ENCODE data around the gene PAPPA.

The PAPPA gene

DNA sequence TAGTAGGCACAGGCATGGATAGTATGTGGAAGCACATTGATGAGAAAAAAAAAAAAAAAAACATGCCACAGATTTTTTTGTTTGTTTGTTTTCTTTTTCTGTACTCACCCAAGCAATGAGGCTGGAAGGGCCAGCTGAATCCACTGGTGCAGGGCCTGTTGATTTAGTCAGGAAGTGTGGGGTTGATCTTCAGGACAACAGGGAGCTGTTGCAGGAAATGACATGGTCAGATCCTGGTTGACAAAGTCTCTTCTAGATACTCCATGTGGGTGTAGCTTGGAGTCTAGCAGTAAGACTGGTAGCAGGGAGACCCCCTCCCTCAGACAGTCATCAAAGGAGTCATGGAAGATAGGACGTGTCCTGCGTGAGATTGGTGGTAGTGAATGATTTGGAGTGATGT lies 191.8 kb downstream of the PAPPA start:
- no peak for DNase-seq (ENCODE audit: low read depth)

DNA sequence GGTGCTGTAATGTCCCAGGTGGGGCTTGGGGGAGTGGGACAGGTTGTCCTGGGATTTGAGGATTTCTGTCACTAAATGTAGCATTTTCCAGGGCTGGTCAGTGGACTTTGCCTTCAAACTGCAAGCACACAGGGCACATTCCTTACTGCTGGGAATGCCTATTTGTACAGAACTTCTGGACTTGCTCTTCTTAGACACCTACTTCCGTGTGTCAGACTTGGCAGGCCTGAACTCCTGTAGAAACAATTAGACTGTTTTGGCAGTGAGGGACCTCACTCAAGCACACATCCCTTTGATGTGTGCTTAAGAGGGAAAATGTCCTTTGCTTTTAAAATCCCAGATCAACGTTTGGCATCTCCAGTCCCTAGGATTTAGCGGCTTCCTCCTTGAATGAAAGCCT lies 192.2 kb downstream of the PAPPA start:
- DNase-seq (ENCODE audit: low read depth): no peak

DNA sequence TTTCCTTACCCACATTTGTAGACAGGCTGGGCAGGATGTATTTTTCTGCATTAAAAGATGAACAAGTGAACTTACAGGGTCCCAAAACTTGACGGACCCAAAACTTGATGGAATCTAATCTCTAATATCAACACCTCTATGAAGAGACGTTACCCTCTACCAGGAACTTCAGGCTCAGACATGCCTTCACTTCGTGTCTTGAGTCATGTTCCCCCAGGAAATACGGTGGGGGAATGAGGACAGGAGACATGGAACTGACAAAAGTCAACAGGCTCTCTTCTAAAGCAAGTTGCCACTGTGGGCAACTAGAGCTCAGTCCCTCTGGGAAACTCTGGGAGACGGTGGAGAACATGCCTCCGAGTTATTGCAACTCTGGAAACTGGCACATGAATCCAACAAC lies 196.1 kb downstream of the PAPPA start:
- no peak for DNase-seq (ENCODE audit: low read depth)

DNA sequence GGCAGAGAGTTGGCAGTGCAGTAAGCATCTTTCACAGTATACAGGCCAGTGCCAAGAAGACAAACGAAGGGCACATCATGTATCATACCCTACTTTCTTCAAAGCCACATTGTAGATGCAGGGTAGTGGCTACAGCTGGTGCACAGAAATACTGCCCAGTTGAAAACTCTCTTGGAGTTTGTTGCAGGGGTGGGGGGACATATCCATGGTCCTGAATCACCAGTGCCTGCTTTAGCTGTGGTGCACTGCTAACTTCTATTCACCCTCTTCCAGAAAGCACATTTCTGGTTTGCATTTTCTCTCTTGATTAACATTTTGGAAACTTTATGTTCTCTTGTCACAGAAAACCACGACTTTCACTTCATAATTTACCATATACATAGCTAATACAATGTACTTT lies 196.6 kb downstream of the PAPPA start:
- no peak for DNase-seq (ENCODE audit: low read depth)

DNA sequence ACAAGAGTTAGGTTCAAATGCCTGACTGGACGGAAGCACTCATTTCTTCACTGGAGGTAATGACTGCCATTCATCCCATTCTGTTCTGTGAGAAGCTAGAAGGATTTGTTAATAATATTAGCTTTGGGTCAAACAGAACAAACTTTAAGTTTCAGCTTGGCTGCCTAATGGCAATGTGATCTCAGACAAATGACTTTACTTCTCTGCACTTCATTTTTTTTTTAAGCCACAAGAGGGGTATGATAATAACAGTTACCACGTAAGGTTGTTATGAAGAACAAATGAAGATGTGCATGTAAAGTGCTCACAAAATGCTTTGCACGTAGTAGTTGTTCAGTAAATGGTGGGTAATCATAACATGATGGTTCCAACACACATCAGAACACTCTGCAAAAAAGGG lies 199.4 kb downstream of the PAPPA start:
- no peak for DNase-seq (ENCODE audit: low read depth)

DNA sequence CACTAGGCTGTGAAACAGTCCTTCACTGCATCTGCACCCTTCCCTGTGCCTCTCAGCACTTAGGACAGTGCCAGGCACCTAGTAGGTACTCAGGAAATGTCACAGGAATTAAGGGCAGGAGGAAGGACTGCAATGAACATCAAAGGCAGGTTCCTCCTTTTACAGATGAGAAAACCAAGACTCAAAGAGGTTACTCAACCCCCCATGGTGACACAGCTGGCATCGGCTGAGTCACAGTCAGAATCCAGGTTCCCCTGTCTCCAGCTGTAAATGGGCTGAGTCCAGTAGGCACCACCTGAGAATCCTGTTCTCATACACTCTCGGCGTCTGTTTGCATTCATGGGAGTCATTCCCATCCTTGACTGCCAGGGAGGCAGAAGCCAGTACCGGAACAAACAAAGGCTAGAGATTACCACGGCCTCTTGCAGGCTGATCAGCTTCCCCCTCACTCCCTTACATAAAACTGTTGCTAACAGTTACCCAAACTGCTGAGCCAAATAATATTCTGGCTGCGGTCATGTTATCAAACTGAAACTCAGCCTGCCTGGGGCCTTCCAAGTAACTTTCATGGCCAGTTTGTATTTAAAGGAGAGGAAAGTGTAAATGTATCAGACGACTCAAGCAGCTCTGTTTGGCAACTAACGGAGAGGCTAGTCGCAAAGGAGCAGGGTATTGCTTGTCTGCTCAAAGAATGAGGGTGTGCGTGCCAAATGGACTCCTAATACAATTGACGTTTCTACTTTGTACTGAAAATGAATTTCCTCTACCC lies 201.7 kb downstream of the PAPPA start:
- DNase-seq (ENCODE audit: low read depth): no peak

DNA sequence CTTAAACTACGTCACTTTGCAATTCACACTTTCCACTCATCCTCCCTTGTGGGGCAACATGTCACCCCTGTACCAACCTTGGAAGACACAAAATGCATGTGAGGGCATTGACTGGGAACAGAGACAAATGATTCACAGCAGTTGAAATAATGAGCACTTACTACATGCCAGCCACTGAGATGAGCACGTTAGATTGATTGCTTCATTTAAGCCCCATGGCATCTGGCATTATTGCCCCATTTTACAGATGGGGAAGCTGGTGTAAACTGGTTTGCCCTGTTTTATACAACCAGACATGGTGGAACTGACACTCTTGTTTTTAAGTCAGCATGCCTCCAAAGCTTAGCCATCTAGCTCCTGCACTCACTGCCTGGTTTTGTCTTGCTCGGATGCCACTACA lies 204.7 kb downstream of the PAPPA start:
- no peak for DNase-seq (ENCODE audit: low read depth)

DNA sequence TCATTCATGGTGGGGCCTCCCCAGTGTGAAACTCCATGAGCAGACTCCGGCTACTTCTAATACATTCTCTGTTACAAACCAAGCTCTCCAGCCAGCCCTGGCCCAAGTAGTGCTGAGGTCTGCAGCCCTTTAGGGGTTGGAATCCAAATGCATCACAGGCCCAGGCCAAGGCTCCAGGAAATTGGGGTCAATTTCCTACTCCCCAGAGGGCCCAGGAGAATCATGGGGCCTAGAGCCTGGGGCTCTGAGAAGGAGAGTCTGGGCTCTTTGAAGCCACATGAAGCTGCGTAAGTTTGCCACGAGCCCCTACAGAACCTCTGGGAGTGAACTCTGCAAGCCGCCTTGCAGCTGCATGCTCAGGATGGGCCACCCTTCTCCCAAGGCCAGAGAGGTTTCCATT lies 206.4 kb downstream of the PAPPA start:
- DNase-seq (ENCODE audit: low read depth): no peak

DNA sequence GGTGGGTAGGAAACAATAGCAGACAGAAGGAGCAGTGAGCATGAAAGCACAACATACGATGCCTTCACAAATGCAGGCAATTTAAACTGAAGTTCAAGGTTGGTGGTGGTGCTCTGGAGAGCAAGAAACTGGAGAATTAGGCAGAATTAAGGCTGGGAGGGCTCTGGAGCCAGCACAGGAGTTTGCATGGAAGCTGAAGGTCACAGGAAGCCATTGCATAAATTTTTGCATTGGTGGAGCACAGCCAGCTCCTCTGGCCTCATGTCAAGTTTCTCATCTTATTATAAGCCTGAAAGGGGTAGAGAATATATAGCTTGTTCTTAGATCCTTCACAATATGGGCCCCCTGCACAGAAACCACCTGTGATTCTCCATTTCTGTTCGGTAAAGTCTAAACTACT lies 207.4 kb downstream of the PAPPA start:
- no peak for DNase-seq (ENCODE audit: low read depth)

DNA sequence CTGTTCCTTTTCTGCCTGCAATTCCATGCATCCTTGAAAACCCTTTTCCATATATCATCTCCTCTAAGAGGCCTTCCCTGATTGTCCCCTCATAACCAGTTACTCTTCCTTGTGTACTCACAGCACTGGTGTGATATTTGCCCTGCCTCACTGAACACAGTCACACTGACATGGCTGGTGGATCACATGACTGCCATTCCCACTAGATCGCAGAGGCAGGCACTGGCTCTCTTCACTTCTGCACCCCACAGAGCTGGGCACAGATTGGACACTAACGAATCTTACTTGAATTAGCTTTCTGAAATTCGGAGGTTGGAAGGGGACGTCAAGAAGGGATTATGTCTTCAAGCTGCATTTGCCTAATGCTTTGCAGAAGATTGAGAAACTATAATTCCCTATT lies 208.0 kb downstream of the PAPPA start:
- no peak for DNase-seq (ENCODE audit: low read depth)

DNA sequence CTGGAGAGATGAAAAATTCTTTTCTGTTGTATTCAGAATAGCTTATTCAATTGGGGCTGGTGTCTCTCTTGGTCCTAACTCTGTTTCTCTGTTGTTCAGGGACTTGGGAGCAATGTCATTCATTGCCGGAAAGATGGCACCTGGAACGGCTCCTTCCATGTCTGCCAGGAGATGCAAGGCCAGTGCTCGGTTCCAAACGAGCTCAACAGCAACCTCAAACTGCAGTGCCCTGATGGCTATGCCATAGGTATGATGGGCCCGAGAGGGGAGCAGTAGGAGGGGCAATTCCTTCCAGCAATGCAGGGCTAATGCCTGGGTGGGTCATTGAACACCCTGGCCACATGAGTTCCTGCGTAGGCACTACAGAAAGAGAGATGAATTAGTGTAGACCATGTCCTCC lies 208.9 kb downstream of the PAPPA start:
- DNase-seq (ENCODE audit: low read depth): no peak

DNA sequence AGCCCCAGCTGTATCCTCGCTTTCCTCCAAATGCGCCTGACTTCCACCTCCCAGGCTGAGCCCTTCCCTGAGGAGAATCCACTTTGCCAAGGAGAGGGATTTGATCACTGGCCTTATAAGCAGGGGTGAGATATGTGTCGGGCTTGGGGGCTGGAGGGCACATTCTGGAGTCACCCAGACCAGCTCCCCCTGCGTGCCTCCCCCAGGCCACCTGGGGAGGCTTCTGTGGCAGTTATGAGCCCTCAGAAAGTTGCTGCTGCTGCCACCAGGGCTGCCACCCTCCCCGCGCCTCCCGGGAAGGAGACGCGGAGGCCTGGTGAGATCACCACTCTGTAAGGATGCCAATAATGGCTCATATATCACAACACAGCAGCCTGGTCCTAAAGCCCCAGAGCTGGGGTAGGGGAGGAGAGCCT lies 211.5 kb downstream of the PAPPA start:
- peak; percentile 15 for DNase-seq (ENCODE audit: low read depth)

DNA sequence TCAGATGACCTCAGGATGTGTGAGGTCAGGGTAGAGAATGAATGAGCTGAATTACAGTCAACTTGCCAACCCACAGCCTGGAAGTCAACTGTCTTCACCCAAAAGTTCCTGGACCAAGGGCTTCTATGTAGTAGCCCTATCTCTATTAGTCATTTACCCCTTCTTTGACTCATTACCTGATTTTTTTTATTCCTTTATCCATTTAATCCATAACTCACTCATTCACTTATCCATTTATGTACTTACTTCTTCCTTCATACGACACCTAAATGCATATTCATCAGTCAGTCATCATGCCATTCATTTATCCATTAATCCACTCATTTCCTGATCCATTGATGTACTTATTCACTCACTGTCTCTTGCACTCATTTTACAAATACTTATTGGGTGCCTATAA lies 212.7 kb downstream of the PAPPA start:
- DNase-seq (ENCODE audit: low read depth): no peak

DNA sequence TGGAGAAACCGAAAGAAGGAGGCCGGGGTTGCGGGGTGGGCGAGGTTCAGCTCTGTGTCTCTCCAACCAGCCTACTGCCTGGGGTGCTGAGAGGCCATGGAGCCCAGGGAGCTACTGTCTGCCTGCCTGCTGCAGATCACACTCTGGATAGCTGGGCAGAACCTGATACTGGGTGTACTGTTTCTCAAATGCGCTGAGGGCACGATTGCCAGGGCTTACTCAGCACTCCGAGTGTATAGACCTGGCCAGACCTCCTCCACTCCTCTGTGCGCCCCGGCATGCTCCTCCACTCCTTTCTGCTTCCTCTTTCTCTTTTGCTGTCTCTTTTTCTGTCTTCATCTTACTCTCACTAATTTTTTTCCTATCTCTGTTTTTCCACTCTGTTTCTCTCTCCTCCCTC lies 215.1 kb downstream of the PAPPA start:
- no peak for DNase-seq (ENCODE audit: low read depth)

DNA sequence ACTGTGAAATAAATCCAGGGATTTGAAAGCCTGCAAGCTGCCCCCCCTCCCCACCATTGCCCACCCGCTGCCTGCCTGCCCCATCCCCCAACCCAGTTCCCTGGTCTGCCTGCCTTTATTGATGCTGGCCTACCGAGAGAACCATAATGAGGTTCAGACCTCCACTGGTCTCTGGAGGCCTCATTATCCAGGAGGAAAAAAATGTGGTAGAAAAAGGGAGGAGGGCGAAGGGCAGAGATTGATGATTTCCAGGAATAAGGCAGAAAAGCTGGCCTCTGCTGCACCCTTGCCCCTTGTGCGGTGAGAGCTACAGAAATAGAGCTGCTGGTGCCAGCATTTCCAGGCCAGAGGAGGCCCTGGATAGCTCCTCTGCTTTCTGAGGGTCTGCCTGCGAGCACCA lies 216.1 kb downstream of the PAPPA start:
- no peak for DNase-seq (ENCODE audit: low read depth)

DNA sequence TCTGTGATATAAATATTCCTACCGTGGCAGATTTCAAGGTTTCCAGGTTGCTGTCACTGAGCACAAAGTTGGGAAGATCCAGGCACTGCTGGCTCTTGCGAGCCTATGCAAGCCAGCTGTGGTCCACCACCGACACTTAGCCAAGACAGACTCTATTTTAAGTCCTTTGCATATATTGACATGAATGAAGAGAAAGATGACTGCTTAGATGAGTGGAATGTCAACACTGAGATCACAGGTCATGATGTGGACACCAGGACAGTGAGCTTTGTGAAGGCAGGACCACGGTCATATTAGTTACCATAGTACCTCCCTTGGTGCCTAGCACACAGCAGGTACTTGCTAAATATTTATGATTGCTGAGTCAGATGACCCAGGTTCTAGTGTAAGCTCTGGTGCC lies 217.0 kb downstream of the PAPPA start:
- DNase-seq (ENCODE audit: low read depth): no peak

DNA sequence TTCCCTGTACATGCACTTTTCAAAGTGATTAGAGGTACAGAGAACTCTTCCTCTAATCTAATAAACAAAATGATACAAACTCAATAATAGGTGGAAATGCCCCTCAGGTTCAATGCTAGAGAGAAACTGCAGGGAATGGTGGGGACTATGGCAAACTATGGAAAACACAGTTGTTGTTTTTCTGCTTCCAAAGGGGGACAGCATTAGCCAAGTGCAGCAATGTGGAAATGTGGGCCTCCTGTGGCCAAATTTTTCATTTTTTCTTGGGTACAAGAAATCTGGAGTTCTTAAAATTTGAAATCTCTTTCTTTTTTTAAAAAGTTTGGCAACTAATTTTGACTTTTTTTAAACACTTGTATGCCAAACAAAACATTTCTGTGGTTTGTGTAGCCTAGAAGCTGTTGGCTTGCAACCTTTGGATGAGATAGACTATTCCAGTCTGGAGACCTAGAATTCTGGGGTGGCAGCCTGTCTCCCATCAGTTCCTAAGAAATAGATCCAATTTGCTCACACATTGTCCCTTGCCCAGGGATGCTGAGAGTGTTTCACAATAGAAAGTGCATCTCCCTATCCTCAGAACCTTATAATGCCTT lies 218.6 kb downstream of the PAPPA start:
- DNase-seq (ENCODE audit: low read depth): no peak

DNA sequence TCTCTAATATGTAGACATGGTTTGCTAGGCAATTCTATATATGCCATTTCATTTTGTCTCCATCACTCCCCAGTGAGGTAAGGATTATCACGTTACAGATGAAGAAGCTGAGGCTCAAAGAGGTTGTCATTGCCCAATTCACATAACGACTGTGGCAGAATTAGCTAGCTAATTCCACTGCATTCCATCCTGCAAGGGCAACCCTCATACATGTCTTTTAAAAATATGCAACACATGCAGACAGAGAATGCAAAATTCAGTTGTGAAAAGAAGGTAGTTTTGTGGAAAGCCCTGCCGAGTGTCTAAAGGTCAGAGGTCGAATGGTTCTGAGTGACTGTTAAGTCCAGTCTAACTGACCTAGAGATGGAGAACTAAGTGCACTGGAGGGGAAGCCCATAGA lies 219.2 kb downstream of the PAPPA start:
- DNase-seq (ENCODE audit: low read depth): no peak

DNA sequence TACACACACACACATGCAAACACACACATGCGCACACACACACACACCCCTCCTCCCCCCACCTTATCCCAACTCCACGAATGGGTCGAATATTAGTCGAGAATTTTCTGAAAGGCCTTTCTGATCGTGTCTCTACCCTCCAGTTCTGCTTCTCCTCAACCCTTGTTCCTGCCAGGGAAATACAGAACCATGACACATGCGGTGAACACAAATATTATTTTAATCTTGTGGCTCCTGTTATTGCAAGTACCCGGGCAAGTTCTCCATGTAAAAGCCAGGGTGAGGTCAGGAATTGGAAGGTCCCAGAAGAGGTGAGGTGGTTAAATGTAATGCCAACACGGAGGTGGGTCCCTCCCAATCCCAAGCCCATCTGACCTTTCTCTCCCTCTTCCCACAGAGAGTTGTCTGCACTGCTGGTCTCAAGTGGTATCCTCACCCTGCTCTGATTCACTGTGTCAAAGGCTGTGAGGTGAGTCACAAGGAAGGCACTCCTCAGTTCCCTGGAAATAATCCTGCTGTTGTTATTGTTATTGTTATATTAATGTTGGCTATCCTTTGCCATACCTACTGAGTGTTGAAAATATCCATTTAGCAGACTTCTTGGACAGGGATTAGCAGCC lies 223.7 kb downstream of the PAPPA start:
- peak; percentile 51 for DNase-seq (ENCODE audit: low read depth)

DNA sequence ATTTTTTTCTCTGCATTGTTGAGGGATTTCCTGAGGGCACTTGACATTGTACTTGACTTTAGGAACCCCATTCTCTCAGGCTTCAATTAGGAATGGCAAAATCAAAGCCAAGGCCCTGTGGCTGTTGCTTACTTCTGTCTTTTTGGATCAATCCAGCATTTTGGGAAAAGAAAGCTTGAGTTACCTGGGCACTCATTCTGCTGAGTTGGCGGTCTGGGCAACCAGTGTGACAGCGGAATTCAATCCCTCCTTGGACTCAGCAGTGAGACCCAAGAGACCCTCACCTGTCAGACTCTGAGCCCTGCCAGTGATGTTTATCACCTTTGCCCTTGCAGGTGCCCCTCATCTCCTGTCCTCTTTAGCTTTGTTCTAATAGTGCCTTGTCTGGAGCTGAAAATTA lies 225.3 kb downstream of the PAPPA start:
- no peak for DNase-seq (ENCODE audit: low read depth)

DNA sequence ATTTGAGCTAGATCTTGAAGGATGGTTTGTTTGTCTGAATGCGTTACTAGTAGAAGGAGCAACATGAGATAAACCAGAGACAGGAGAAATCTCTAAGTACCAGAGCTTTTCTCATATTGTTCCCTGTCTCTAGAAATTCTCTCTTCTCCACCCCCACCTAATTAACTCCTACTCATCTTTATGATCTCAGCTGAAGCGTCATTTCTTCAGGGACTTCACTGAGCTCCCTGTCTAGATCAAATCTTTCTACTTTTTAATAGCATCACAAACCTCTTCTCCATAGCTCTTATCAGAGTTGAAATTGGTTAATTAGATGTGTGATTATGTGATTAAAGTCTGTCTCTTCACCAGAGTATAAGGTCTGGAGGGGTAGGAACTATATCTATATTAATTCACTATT lies 226.2 kb downstream of the PAPPA start:
- DNase-seq (ENCODE audit: low read depth): no peak

DNA sequence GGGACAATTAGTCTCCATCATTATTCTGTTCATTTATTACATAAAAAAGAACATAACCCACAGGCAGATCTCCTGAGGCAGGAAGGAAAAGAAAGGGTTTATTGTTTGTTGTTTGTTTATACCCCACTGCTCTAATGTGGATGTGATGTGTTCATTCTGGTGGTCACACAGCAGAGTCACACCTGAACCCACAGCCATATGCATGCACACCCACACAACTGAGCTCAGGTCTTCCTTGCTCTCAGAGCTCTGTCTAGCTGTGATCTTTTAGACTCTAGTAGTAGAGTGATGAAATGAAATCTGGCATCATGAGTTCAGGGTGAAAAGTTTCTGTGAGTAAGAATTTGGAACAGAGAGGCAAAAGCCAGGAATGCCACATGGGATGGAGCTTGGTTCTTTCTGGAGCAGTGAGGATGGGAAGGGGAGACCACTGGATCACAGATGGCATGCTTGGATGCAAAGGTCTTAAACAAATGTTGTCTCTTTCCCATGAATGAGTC lies 227.0 kb downstream of the PAPPA start:
- no peak for DNase-seq (ENCODE audit: low read depth)

DNA sequence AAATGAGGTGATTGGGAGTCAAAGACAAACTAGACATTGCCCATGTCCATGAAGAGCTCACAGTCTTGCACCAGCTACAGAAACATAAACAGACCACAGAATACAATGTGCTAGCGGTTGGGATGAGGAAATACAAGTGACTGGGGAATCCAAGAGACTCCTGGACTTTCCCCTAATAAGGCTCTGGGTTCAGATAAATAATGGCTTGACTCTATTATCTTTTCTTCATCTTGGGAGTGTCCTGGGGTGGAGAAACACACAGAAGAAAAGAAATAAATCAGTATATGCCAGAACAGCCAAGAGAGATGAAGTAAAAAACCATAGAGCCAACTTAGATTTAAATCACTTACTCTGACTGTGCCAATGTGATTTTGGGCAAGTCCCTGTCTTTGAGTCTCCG lies 227.8 kb downstream of the PAPPA start:
- DNase-seq (ENCODE audit: low read depth): no peak

DNA sequence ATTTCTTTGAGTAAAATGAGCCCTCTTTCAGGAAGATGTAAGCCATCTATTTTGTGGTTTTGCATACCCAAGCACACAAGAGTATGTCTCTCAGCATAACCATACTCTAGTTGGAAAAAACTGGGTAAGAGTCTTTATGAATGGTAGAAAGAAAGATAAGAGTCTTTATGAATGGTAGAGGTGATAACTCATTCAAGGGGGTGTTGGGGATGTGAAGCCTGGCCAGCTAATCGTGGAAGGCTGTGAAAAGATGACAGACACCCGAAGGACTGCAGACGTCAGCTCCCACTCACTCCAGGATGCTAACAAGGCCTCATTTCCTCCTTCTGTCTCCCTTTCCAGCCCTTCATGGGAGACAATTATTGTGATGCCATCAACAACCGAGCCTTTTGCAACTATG lies 228.5 kb downstream of the PAPPA start:
- no peak for DNase-seq (ENCODE audit: low read depth)
